Activated CD8-positive, alpha-beta T cell treated with anti-CD3 and anti-CD28 coated beads for 36 hours (primary cell): ENCODE measurements around the gene THRSP. TPM values are rescaled to one million over a fixed set of nuclear protein-coding genes. Genes with fewer than 3 reads are reported as not detected.
"Not testable (repeated sequence)": the region's sequence is repeated elsewhere in the genome, so short reads cannot be mapped to it uniquely, and the experiment has no call there.

Source experiments
- ATAC-seq: fragments of 200-7000 bp; cut with Tn5 transposase; one replicate; pipeline ENCODE4 v1.10.0; 2021; ENCODE audit warnings: mild to moderate bottlenecking, moderate library complexity
- CTCF ChIA-PET: fragments of 350-600 bp; sonication (Branson Sonifier 250); formaldehyde crosslinking; loops from one replicate; lab custom pipeline; 2021; ENCODE audit warnings: antibody characterized with exemption; lab: Charles Lee
- POLR2A ChIA-PET: fragments of 350-600 bp; sonication (Branson Sonifier 250); formaldehyde crosslinking; loops from one replicate; lab custom pipeline; 2021; ENCODE audit warnings: antibody characterized with exemption; lab: Charles Lee
- DNase-seq: peaks from one replicate; pipeline ENCODE4 v3.0.0-alpha.2; 2020
- H3K27ac Mint-ChIP-seq: one replicate; pipeline ENCODE4 v1.8.0; 2021; ENCODE audit warnings: mild to moderate bottlenecking, mixed read lengths
- H3K27me3 Mint-ChIP-seq: one replicate; pipeline ENCODE4 v1.8.0; 2021; ENCODE audit warnings: mixed read lengths
- H3K36me3 Mint-ChIP-seq: one replicate; pipeline ENCODE4 v1.8.0; 2021; ENCODE audit warnings: low read depth, mixed read lengths
- H3K4me1 Mint-ChIP-seq: one replicate; pipeline ENCODE4 v1.8.0; 2021; ENCODE audit warnings: low read depth, mixed read lengths
- H3K4me3 Mint-ChIP-seq: one replicate; pipeline ENCODE4 v1.8.0; 2021; ENCODE audit warnings: mild to moderate bottlenecking, moderate library complexity, mixed read lengths
- H3K9me3 Mint-ChIP-seq: one replicate; pipeline ENCODE4 v1.8.0; 2021; ENCODE audit warnings: mixed read lengths
- CTCF ChIP-seq: fragments of 200-600 bp; IDR thresholded peaks from one replicate; pipeline ENCODE4 v1.8.0; 2022; ENCODE audit warnings: antibody characterized with exemption, mild to moderate bottlenecking
- intact Hi-C: fragments of 100-400 bp; cut with micrococcal nuclease; formaldehyde crosslinking; loops from one replicate; pipeline ENCODE4 v1.10.0; 2022
- total RNA-seq, 2 experiments: library from RNA; stranded (reverse); gene quantifications; one replicate each; pipeline ENCODE4 v1.2.3, GENCODE V29; 2021

The THRSP gene, protein sequence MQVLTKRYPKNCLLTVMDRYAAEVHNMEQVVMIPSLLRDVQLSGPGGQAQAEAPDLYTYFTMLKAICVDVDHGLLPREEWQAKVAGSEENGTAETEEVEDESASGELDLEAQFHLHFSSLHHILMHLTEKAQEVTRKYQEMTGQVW
- total RNA-seq, result not detected

DNA sequence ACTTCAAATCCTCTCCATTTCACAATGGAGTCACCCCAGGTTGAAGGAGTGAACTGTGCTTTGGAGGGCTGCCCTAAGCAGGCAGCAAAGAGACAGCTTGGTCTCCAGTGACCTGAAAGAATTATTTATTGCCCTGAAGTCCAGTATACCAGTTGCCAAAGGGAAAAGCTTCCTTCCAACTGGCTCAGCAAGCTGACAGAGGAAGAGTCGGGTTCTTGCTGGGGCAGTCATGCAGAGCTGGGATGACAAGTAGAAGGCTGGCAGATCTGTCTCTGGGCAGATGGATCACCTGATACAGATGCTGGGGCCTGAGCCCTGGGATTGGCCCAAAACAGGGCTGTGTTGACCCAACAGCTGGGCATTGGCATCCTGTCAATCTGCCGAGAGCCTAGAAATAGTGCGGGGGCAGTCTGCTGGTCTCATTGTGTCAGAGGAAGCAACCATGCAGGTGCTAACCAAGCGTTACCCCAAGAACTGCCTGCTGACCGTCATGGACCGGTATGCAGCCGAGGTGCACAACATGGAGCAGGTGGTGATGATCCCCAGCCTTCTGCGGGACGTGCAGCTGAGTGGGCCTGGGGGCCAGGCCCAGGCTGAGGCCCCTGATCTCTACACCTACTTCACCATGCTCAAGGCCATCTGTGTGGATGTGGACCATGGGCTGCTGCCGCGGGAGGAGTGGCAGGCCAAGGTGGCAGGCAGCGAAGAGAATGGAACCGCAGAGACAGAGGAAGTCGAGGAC, at the start of gene THRSP:
THRSP (plus strand) TSS at position 422 of the 742 bp plus-strand sequence; CDS start at position 443, 21 bp downstream.
- CTCF ChIA-PET, result interaction anchor here (0.9 to 1.5 kb wide), 2 partner anchors 18 to 64 kb away, joined by 3 to 7 read pairs; no protein-coding TSS in a partner anchor
- ATAC-seq, result no peak
- intact Hi-C loops, result no loop called here
- TF ChIP-seq CTCF, result no peak
- Mint-ChIP-seq H3K27ac (no peak within 1 kb of the TSS), H3K27me3 (no peaks in the 10 kb centered on the region), H3K36me3 (peaks cover 14% of the 10 kb centered on the region), H3K4me3 (no peak within 1 kb of the TSS), H3K9me3 (no peaks in the 10 kb centered on the region), H3K4me1 (no peaks in the 10 kb centered on the region)
- POLR2A ChIA-PET, result interaction anchor here (0.7 kb wide), 1 partner anchor 17 kb away, joined by 3 read pairs; the partner anchor contains the start of gene NDUFC2
- no peak for DNase-seq

DNA sequence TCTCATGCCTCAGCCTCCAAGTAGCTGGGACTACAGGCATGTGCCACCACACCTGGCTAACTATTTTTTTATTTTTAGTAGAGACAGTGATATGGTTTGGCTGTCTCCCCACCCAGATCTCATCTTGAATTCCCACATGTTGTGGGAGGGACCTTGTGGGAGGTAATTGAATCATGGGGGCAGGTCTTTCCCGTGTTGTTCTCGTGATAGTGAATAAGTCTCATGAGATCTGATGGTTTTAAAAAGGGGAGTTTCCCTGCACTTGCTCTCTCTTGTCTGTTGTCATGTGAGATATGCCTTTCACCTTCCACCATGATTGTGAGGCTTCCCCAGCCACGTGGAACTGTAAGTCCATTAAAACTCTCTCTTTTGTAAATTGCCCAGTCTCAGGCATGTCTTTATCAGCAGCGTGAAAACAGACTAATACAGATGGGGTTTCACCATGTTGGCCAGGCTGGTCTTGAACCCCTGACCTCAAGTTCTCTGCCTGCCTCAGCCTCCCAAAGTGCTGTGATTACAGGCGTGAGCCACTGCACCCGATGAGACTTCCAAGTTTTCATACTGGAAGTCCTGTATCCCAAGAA, 48.6 kb upstream of the THRSP start:
- H3K4me3 Mint-ChIP-seq, H3K27ac Mint-ChIP-seq, CTCF ChIA-PET, POLR2A ChIA-PET, H3K27me3 Mint-ChIP-seq, H3K36me3 Mint-ChIP-seq, intact Hi-C loops, H3K4me1 Mint-ChIP-seq, H3K9me3 Mint-ChIP-seq, DNase-seq, ATAC-seq: not testable (repeated sequence)

- H3K9me3 Mint-ChIP-seq, result no peaks in the 10 kb centered on the region
- POLR2A ChIA-PET, result no interaction called here
- H3K27me3 Mint-ChIP-seq, result no peaks in the 10 kb centered on the region
- no peak overlapping the region for H3K27ac Mint-ChIP-seq
- intact Hi-C loops, result no loop called here
- CTCF ChIA-PET, result no interaction called here
- H3K4me3 Mint-ChIP-seq, result no peak overlapping the region
- no peak for DNase-seq
- no peak for ATAC-seq
- no peaks in the 10 kb centered on the region for H3K4me1 Mint-ChIP-seq
- no peak for TF ChIP-seq CTCF
- no peaks in the 10 kb centered on the region for H3K36me3 Mint-ChIP-seq
Observed at GRCh38 chr11:78015878-78016277, 47.8 kb upstream of the THRSP start.

DNA sequence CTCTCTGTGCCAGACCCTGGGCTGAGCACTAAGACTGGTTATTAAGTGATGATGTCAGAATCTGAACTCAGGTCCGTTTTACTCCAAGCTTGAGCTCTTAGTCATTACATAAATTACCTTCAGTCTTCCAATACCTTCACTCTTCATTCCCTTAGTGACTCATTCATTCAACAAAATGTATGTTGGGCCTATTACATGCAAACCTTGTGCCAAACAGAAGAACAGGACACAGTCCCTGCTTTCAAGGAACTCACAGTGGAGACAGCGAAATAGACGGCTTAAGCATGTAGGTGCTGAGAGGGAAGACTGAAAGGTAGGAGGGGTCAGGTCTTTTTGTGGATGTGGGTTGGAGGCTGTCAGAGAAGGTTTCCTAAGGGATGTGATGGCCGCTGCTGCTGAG, 43.9 kb upstream of the THRSP start:
- ChIA-PET POLR2A (no interaction called here), CTCF (interaction anchor here (1.3 to 2.5 kb wide), 2 partner anchors 20 to 26 kb away, joined by 3 to 15 read pairs; no protein-coding TSS in a partner anchor)
- Mint-ChIP-seq H3K36me3 (no peaks in the 10 kb centered on the region), H3K4me1 (no peaks in the 10 kb centered on the region), H3K27ac (no peak overlapping the region), H3K4me3 (no peak overlapping the region), H3K27me3 (peaks cover 12% of the 10 kb centered on the region), H3K9me3 (no peaks in the 10 kb centered on the region)
- intact Hi-C loops, result no loop called here
- TF ChIP-seq CTCF, result no peak
- DNase-seq (no peak), ATAC-seq (no peak)

DNA sequence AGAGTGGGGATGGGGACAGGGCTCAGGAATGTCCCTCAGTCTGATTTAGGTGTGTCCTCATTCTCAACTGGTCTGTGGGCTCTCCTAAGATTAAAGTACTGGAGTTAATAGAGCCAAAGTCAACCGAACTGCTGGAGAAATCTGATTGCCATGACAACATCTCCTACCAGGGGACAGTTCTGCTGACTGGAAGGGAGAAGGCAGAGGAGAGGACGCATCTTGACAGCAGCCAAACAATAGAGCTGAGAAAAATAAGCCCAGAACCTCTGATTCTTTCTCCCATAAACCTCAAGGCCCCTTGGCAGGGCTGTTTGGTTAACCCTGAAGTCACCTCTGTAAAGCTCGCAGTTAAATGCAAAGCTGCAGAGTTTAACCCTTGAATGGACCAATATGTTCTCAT, 43.4 kb upstream of the THRSP start:
- no peak overlapping the region for H3K27ac Mint-ChIP-seq
- H3K36me3 Mint-ChIP-seq, result no peaks in the 10 kb centered on the region
- no peaks in the 10 kb centered on the region for H3K9me3 Mint-ChIP-seq
- intact Hi-C loops, result no loop called here
- no peak overlapping the region for H3K4me3 Mint-ChIP-seq
- ChIA-PET POLR2A (no interaction called here), CTCF (interaction anchor here (1.3 to 2.5 kb wide), 2 partner anchors 21 to 26 kb away, joined by 3 to 15 read pairs; no protein-coding TSS in a partner anchor)
- DNase-seq (no peak), ATAC-seq (no peak)
- no peaks in the 10 kb centered on the region for H3K4me1 Mint-ChIP-seq
- TF ChIP-seq CTCF, result no peak
- H3K27me3 Mint-ChIP-seq, result peaks cover 12% of the 10 kb centered on the region
